Retinal pigment epithelial cell (primary cell): Measurements from ENCODE around the gene RIN3.

Experiments used
- DNase-seq: peaks from one replicate; pipeline ENCODE4 v3.0.0-alpha.2; 2010; ENCODE audit warnings: low read depth
- H3K4me3 ChIP-seq: 2 replicates; pipeline ENCODE4 v1.5.1; 2011; ENCODE audit warnings: mild to moderate bottlenecking, low read length, control low read depth, moderate library complexity
- CTCF ChIP-seq: conservative IDR thresholded peaks from 2 replicates; pipeline ENCODE4 v1.5.1; 2011; ENCODE audit warnings: low read depth, low read length, control low read depth, inconsistent platforms

Gene RIN3

GRCh38 chr14:92644970-92645515, 131.5 kb downstream of the RIN3 start:
- no peak for DNase-seq
- H3K4me3 ChIP-seq: no peak overlapping the region
- TF ChIP-seq CTCF: no peak

DNA sequence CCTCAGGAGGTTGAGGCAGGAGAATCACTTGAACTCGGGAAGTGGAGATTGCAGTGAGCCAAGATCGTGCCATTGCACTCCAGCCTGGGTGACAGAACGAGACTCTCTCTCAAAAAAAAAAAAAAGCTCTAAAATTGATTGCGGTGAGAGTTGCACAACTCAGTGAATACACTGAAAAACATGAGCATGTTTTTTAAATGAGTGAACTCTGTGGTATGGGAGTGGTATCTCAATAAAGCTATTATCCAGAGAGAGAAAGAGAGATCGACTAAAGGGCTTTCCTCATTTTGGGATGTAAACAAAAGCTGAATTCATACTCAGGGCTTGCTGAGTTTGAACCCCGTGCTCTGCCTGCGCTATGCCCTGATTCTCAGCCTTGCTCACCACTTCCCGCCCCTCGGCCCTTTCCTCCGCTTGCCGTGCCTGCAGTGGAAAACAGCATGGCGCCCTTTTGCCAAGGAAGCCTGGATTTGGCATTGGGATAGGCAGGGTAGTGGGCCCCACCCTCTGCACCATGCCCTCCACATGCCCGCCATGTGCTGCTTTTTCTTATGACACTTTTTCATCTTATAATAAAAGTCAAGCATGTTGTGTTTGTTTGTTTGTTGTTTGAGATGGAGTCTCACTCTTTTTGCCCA, 132.4 kb downstream of the RIN3 start:
- no peak overlapping the region for H3K4me3 ChIP-seq
- no peak for TF ChIP-seq CTCF
- DNase-seq: no peak

DNA sequence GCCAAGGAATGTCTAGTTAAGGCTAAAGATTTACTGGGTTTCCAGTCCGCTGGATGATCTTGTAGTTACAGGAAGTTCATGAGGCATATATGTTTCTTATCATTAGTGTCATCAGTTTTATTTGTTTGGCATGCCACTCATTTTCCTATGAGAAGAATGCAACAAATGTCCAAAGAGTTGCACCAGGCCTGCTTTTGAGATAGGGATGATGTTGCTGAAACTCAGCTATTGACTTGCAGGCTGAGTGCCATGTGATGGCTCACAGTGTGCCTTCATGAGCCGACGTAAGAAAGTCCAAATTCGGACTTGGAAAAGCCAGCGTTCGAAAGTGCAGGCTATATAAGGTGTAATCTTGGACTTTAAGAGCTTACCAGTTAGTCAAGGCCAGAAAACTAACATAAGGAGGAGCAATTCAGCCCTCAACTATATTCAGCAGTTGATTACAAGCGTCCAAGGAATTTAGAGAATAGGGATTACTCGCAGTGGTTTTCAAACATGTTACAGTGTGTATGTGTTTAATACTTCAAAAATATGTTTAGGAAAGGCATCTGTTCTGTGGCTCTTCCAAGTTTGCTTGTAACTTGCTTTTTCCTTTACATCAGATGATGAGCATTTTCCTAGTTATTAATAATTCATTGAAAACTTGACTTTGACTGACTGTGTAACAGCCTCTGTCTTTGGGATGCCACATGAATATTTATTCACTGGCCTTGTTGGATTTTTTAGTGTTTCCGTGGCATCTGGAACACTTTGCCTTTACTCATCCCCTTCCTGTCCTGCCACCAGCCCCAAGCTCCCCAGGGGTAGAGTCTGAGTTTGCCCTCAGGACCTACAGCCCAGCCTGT, 133.6 kb downstream of the RIN3 start:
- peak; percentile 23 for DNase-seq
- TF ChIP-seq CTCF: no peak
- no peak overlapping the region for H3K4me3 ChIP-seq

DNA sequence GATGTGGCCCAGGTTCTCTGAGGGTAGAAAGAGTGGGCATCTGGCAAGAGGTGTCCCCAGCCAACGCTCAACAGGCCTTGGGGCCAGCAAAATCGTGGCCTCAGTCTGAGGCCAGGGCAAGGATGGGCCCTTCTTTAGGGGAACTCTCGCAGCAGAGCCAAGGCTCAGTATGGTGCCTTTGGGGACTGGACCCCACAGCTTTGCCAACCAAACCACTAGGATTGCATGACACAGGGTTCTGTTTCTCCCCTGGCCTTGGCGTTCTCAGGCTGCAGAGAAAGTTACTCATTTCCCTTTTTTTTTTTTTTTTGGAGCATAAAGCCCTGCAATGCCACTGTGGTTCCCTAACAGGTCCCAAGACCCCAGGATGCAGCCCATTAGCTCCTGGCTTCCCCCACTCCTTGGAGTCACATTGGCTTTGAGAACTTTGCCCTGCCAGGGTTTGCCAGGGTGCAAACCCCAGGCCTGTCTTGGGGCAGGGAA, 134.3 kb downstream of the RIN3 start:
- DNase-seq: no peak
- no peak for TF ChIP-seq CTCF
- H3K4me3 ChIP-seq: no peak overlapping the region

DNA sequence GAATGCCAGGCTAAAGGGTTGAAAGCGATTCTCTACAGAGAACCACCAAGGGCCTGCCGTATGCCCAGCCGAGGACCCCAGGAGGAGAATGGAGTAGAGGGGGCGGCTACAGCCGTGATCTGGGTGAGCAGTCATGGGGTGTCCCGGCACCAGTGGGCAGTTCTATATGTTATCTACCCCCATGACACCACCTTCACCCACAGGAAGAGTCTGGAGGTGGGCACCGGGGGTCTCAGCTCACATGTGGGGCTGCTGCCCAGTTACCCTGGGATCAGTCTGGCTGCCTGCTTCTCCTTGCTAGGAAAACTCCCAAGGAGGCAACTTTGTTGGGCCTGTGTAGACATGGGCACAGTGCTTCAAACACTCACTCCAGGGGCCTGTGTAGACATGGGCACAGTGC, 135.5 kb downstream of the RIN3 start:
- H3K4me3 ChIP-seq: no peak overlapping the region
- TF ChIP-seq CTCF: no peak
- no peak for DNase-seq

GRCh38 chr14:92649934-92650545, 136.5 kb downstream of the RIN3 start:
- DNase-seq: no peak
- TF ChIP-seq CTCF: no peak
- no peak overlapping the region for H3K4me3 ChIP-seq
